Frontal cortex (tissue), 4 donors: ENCODE measurements around the gene TMEM91. TPM values are rescaled to one million over a fixed set of nuclear protein-coding genes. Genes with fewer than 3 reads are reported as not detected.
"Not testable (repeated sequence)": the region's sequence is repeated elsewhere in the genome, so short reads cannot be mapped to it uniquely, and the experiment has no call there.

ENCODE experiments used
- DNase-seq, 2 donors: peaks; one replicate each; pipeline ENCODE4 v3.0.0; 2012; ENCODE audit warnings: low spot score in 2 of 2
- FAIRE-seq: peaks from 2 replicates; lab custom pipeline; 2012; peaks lifted over from hg19 to GRCh38; lab: Jason Lieb, UNC
- total RNA-seq: library from RNA; depleted of rRNA; stranded (reverse); fragments of >200 nt; gene quantifications from one replicate; pipeline ENCODE4 v1.2.3, GENCODE V29; 2014
- donor health status: control.
- donor health status: control.
- donor health status: control.

Gene TMEM91
- 6.5 TPM for total RNA-seq

DNA sequence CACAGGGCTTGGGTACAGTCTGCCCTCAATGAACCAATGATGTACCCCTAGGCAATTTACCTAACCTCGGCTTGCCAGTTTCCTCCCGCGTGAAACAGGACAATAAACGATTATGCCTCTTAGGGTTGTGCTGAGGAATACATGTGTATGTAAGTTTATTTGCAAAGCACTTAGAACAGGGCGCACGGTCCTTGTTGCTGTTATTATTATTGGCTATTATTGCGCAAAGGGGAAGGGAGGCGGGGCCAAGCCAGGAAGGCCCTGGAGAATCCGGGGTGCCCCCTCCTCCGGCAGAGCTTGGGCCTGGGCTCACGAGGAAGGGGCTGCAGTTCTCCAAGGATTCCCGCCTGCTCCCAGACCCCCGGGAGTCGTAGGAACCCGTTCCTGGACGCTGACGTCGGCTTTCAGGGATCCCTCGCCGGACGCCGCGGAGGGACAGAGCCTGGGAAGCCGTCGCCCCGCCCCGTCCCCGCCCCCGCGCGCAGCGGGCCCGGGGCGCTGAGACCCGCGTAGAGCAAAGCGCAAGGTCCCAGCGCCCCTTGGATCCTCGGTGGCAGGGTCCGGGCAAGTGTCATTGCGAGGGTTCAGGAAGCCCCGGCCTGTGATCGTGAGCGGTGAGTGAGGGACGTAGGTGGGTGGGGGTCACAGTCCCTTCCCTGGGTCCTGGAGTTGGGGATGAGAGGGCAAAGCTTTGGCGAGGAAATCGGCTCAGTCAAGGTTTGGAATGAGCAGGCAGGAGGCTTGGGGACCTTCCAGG, at the start of gene TMEM91:
TSS of gene TMEM91 (plus strand) at position 293 of the 757 bp plus-strand sequence. CDS start 1,777 bp downstream, outside the sequence.
- FAIRE-seq = no peak
- DNase-seq = no peak

DNA sequence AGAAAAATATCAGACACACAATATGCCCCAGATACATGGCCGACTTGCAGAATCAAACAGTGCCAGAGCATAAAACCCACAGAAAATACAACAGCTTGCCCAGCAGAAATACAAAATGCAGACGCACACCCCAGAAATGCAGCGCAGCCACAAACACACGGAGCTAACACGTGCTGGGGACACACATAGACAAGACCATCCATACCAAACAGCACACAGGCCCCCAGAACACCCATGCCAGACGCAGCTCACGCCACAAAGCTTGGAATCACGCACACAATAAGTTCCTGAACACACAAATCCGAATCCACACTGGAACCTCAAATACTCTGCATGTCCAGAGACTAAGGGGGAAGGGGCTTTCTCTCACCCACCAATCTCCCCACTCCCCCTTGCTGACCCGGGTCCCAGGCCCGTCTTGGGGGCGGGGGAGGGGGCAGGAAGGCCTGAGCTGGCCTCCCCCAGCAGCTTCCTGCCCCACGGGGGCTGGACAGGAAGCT, 49.2 kb upstream of the TMEM91 start:
- no peak for DNase-seq
- FAIRE-seq = no peak

DNA sequence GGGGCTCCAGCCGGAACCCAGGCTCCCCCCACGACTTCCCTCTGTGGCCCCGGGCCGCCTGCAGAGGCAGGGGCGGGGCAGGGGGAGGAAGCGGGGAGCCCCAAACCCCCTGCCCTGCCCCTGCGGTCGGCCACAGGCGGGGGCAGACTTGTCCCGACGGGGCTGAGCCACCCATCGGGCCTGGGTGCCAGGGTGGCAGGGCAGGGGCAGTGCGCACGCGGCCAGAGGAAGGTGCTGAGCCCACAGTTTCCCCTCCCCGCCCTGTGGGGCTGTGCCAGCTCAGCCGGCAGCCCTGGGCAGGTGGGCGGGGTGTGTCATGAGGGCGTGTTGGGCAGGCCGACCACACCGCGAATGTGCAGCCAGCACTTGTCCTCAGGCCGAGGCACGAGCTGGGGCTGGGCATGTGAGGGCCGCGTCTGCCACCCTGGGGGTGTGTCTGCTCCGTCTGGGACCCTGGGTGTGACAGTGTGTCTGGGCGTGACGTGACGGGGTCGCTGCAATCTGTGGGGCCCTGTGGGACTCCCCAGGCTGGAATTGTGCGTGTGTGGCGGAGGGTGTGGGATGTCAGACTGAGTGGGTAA, 48.7 kb upstream of the TMEM91 start:
- DNase-seq (no peak), FAIRE-seq (no peak)

DNA sequence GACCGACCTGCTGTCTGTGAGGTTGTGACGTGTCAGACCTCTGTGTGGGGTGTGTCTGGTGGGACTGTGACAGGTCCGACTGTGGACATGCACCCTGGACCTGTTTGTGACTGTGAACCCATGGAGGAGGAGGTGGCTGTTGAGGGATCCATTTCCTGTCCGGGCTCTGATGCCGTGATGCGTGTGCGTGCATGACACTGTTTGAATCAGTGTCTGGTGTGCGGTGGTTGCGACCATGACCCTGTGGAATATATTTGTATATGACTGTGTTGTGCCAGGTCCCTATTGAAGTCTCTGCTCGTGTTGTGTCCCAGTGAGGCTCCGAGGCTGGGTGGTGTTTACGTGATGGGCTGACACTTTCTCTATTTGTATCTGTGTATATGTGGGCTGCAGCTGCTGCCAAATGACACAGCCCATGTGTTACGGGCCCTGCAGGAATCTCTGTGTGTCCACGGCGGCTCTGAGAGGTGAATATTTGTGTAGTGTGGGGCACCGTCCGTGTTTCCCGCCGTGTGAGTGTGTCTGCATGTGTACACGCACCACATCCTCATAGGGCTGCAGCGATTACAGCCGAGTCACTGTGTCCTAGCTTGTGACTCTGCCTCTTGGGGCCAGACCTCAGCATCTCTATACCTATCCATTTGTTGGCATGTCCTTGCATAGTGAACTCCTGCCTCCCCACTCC, 48.0 kb upstream of the TMEM91 start:
- no peak for FAIRE-seq
- no peak for DNase-seq

DNA sequence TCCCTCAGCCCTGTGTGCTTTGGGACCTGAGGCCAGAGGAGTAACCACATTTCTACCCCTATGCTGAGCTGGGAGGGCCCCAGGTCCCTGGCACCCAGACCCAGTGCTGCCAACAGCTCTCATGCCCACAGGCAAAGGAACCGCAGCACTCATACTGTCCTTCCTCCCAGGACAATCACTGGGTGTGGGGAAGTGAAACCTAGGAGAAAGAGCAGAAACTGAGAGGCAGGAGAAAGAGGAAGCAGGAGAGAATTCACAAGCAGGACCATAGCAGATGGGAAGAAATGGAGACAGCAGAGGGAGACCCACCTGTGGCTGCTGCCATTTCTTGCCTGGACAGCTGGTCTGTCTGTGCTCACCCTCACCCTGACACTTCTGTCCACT, 47.5 kb upstream of the TMEM91 start:
- no peak for DNase-seq
- no peak for FAIRE-seq

DNA sequence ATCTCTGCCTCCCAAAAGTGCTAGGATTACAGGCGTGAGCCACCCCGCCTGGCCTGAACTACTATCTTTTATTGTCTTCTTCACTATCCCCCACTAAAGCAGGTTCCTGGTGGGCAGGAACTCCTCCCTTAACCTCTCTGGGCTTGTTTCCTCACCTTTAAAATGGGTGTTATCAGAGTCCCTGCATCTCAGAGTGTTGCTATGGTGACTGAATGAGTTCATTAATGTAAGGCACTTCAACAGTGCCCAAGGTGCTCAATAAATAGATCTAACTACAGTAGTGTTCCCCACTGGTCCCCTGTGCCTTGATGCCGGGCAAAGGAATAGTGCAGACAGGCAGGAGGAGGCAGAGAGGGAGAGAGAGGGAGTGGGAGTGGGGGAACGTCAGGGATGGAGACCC, 45.9 kb upstream of the TMEM91 start:
- FAIRE-seq (no peak), DNase-seq (no peak)

DNA sequence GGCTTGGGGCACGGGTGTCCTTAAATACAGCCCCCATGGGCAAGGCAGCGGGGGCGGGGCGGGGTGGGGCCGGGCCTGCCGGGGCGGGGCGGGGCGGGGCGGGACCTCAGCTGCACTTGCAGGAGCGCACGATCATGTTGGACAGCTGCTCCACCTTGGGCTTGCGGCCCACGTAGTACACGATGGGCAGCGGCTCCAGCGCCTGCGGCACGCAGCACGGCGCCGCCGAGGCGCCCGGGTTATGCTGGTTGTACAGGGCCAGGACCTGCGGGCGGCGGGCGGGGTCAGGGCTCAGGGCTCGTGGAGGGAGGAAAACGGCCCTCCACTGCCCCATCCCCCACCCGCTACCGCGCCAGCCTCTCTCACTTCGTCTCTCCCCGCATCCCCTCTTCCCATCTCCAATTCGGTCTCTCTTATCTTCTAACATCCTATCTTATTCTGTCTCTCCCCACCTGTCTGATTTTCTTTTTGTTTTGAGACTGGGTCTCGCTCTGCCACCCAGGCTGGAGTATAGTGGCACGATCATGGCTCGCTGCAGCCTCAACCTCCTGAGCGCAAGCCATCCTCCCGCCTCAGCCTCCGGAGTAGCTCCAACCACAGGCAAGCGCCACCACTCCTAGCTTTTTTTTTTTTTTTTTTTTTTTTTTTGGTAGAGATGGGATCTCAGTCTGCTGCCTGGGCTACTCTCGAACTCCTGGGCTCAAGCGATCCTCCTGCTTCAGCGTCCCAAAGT, 45.2 kb upstream of the TMEM91 start:
- no peak for FAIRE-seq
- no peak for DNase-seq

DNA sequence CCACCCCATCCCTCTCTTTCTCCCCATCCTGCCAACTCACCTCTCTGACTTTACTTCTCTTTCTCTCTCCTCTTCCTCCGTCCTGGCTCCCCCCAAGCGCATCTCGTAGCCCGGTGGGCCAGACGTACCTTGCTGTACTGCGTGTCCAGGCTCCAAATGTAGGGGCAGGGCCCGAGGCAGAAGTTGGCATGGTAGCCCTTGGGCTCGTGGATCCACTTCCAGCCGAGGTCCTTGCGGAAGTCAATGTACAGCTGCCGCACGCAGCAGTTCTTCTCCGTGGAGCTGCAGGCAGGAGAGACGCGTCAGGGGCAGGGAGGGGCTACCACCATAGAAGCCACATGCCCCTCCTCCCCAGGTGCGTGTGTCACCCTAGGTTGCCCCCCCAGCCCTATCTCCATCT, 44.3 kb upstream of the TMEM91 start:
- DNase-seq = no peak
- no peak for FAIRE-seq

DNA sequence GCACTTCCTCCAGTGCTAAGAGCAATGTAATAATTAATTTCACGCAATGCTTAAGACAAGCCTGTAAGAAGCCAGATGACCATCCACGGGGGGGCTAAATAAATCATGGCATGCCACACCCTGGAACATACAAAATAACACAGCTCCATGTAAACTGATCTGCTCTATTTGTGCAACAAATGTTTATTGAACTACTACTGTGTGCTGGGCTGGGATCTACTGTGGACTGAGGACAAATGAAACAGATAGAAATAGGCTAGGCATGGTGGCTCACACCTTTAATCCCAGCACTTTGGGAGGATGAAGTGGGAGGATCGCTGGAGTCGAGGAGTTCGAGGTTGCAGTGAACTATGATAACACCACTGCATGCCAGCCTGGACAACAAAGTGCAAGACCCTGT, 43.9 kb upstream of the TMEM91 start:
- FAIRE-seq (no peak), DNase-seq (no peak)

DNA sequence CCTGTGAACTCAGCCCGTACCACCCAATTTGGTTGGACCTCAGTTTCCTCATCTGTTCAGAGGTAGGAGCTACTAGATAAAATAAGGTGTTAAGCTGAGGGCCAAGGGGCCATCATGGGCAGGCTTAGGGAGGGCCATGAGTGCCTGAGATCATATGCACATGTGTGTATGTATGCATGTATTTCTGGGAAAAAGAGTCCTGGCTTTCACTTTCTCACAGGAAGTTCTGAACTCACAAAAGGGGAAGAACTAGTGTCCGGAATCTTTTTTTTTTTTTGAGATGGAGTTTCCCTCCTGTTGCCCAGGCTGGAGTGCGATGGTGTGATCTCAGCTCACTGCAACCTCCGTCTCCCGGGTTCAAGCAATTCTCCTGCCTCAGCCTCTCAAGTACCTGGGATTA, 41.5 kb upstream of the TMEM91 start:
- FAIRE-seq (no peak), DNase-seq (no peak)

DNA sequence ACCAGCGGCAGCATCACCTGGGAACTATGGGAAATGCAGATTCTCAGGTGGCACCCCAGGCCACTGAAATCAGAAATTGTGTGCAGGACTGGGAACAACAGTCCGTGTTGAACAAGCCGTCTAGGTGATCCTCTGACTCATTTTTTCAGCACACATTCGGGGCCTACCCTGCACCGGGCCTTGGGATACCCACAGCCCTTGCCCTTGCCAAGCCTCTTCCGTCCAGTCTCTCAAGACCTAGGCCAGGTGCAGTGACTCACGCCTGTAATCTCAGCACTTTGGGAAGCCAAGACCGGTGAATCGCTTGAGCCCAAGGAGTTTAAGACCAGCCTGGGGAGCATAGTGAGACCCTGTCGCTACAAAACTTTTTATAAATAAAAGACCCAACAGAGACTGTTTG, 40.9 kb upstream of the TMEM91 start:
- FAIRE-seq (no peak), DNase-seq (no peak)

DNA sequence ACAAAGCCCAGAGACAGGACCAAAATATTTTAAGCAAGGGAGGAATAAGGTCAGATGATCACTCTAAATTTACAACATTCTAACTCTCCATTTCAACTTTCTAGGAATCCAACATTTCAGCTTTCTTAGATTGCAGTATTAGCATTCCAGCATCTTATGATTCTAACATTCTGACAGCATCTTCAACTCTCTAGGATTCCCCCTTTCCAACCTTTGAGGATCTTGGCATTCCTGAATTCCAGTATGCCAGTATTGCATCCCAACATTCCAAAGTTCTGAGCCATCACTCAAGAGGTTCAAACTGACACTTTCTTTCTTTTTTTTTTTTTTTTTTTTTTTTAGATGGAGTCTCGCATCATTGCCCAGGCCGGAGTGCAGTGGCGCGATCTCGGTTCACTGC, 36.4 kb upstream of the TMEM91 start:
- FAIRE-seq (no peak), DNase-seq (no peak)

DNA sequence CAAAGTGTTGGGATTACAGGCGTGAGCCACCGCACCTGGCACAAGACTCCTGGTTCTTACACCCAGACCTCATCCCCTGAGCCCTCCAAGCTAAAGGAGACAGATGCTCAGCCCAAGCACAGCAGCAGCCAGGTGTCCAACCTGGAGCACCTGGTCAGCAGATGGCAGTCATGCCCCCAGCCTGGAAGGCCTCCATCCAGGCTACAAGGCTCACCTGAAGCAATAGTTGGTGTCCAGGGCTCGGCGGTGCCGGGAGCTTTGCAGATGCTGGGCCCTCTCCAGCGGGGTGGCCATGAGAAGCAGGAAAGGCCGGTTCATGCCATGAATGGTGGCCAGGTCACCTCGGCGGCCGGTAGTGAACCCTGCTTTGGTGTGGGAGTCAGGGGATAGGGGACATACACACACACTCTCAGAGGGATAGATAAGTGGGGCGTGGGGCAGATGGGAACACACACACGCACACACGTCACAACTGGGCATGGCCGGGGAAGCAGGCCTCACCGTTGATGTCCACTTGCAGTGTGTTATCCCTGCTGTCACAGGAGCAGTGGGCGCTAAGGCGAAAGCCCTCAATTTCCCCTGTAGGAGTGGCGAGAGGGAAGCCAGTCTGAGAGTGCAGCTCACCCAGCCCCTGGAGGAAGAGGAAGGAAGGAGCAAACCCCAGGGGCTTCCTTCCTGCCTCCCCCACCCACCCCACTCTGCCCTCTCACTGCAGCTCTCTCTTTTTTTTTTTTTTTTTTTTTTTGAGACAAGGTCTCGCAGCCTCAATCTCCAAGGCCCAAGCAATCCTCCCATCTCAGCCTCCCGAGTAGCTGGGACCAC, 34.5 kb upstream of the TMEM91 start:
- no peak for FAIRE-seq

DNA sequence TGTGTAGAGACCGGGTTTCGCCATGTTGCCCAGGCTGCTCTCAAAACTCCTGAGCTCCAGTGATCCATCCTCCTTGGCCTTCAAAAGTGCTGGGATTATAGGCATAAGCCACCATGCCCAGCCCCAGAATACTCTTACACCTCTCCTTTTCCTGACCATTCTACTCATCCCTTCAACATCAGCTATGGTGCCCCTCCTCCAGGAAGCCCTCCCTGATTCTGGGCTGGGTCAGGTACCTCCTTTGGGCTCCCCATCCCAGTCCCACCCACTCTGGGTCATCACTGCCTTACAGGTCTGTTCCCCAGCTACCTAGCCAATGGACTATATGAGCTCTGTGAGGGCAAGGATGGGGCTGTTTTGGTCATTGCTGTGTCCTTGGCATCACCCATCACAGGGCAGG, 32.2 kb upstream of the TMEM91 start:
- DNase-seq = no peak
- no peak for FAIRE-seq

More for the DNA sequence above, 34.5 kb upstream of the TMEM91 start:
- DNase-seq = no peak

DNA sequence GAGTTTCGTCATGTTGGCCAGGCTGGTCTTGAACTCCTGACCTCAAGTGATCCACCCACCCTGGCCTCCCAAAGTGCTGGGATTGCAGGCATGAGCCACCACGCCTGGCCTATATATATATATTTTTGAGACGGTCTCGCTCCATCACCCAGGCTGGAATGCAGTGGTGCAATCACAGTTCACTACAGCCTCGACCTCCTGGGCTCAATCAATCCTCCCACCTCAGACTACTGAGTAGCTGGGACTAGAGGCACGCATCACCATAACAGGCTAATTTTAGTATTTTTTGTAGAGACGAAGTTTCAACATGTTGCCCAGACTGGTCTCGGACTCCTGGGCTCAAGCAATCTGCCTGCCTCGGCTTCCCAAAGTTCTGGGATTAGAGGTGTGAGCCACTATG, 29.4 kb upstream of the TMEM91 start:
- FAIRE-seq, DNase-seq: not testable (repeated sequence)

DNA sequence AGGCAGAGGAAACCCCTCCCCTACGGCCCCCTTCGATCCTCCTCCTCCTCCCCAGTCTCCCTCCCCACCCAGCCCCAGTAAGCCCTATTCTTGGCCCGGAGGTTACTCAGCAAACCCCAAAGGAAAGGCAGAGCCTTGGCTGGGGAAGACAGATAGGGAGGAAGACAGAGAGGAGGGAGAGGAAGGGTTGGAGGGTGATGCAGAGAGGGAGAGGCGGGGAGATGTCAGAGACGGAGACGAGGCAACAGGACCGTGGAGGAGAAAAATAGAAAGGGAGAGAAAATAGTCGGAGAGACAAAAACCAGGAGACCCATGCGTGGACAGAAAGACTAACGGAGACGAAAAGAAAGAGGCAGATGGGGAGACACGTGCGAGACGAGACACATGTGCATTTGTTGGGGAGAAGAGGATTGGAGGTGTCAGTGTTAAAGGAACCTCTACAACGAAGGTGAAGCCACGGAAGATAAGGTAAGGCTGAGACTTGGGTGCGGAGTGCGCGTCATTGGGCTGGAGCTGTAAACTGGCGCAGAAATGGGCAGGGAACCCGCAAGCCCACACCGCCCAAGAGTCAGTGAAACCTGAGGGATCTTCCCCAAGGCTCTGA, 25.5 kb upstream of the TMEM91 start:
- DNase-seq = no peak

DNA sequence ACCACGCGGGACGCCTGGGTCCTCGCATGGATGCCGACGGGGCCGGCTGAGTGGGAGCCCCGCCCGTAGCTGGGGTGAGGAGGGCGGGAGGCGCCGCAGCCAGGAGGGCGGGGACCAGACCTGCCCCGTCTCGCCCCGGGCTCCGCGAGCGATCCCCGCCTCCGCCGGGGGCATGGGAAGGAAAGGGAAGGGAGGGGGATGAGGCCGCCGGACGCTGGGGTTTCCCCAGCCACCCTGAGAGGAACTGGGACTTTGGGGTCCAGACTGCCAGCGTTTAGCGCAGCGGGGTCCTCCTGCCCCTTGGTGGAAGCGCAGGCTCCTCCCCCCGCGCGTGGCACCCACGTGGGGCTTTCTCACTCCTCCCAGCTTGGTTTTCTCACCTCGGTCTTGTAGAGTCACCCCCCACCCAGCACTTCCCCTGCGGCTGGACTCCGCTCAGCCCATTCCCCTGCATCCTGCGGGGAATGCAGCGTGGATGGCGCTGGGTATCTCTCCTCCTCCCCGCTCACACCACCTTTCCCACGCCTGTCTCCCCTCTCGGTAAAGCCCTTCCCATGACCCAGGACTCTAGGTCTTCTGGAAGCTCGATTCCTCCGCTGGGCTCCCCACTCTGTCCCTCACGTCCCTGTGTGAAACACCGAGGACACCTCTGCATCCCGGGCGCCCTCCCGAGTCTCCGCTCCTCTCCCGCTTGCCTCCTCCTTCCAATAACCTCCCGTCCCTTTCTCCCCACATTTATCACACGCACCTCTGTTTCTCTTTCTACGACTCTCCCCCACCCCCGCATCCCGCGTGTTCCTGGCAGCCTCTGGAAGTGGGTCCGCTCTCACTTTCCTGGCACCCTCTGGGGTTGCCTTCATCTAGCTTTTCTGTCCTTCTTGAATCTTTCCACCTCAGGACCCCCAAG, 24.7 kb upstream of the TMEM91 start:
- DNase-seq (peak; percentile 60 to 73), FAIRE-seq (no peak)

More for the DNA sequence above, 25.5 kb upstream of the TMEM91 start:
- no peak for FAIRE-seq

DNA sequence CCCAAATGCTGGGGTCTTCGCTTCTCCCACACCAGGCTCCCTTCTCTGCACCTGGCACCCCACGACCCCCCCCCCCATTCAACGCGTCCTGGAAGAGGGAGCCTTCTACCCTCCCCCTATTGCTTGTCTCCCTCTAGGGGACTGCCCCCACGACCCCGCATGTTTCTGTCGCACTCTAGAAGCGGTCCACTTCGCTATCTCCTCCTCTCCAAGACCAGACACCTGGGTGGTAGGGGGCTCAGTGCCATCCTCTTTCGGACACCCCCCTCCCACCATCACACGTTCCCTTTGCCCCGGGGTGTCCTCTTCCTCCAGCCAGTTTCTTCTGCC, 24.1 kb upstream of the TMEM91 start:
- FAIRE-seq = no peak
- no peak for DNase-seq
